NB4 (cell line): ENCODE results near the gene SOX13.

ENCODE experiments used
- MYC ChIP-seq: IDR thresholded peaks from 2 replicates; pipeline ENCODE4 v1.6.1; 2011; ENCODE audit warnings: low read depth, low read length
- POLR2A ChIP-seq: IDR thresholded peaks from 2 replicates; pipeline ENCODE4 v1.6.1; 2011; ENCODE audit warnings: mild to moderate bottlenecking; ENCODE audit not compliant: insufficient read length; ENCODE audit errors: extremely low read depth
- TF ChIP-seq, protein P1 (sequence below): IDR thresholded peaks from one replicate; pipeline ENCODE4 v1.5.1; 2012; ENCODE audit warnings: low read depth, low read length

GRCh38 chr1:204131978-204132377 lies 59.1 kb downstream of the SOX13 start:
- TF ChIP-seq, protein P1, sequence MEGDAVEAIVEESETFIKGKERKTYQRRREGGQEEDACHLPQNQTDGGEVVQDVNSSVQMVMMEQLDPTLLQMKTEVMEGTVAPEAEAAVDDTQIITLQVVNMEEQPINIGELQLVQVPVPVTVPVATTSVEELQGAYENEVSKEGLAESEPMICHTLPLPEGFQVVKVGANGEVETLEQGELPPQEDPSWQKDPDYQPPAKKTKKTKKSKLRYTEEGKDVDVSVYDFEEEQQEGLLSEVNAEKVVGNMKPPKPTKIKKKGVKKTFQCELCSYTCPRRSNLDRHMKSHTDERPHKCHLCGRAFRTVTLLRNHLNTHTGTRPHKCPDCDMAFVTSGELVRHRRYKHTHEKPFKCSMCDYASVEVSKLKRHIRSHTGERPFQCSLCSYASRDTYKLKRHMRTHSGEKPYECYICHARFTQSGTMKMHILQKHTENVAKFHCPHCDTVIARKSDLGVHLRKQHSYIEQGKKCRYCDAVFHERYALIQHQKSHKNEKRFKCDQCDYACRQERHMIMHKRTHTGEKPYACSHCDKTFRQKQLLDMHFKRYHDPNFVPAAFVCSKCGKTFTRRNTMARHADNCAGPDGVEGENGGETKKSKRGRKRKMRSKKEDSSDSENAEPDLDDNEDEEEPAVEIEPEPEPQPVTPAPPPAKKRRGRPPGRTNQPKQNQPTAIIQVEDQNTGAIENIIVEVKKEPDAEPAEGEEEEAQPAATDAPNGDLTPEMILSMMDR: no peak
- TF ChIP-seq POLR2A (no peak), MYC (no peak)
